Right lobe of liver (tissue), 6 donors: ENCODE results near the gene IRF2BP1. TPM values are rescaled to one million over a fixed set of nuclear protein-coding genes. Genes with fewer than 3 reads are reported as not detected.

Experiments used
- ATAC-seq, 4 donors: fragments of 200-7000 bp; cut with Tn5 transposase; one replicate each; pipeline ENCODE4 v1.9.1; 2020; ENCODE audit warnings: mild to moderate bottlenecking in 4 of 4, moderate library complexity in 4 of 4
- DNase-seq, 3 donors: peaks; one replicate each; pipeline ENCODE4 v3.0.0-alpha.2; 2020
- H3K27ac ChIP-seq, 3 donors: fragments of 200-600 bp; one replicate each; pipeline ENCODE4 v1.8.0; 2022
- H3K27me3 ChIP-seq, 2 donors: fragments of 200-600 bp; one replicate each; pipeline ENCODE4 v1.8.0; 2022
- H3K36me3 ChIP-seq, 4 donors: fragments of 200-600 bp; sonication (generic) in 1 of 4; one replicate each; pipeline versions ENCODE4 v1.5.1 to v1.8.0; 2017 to 2022; ENCODE audit warnings: control low read depth in 1 of 4
- H3K4me1 ChIP-seq, 4 donors: fragments of 200-600 bp; sonication (generic) in 1 of 4; one replicate each; pipeline versions ENCODE4 v1.5.1 to v1.8.0; 2017 to 2022; ENCODE audit warnings: control low read depth in 1 of 4
- H3K4me3 ChIP-seq, 3 donors: fragments of 200-600 bp; one replicate each; pipeline ENCODE4 v1.8.0; 2022
- H3K9me3 ChIP-seq, 4 donors: fragments of 200-600 bp; sonication (generic) in 1 of 4; one replicate each; pipeline versions ENCODE4 v1.5.1 to v1.8.0; 2017 to 2022; ENCODE audit warnings: control low read depth in 1 of 4
- POLR2A ChIP-seq: fragments of 450-650 bp; IDR thresholded peaks from one replicate; pipeline ENCODE4 v1.6.1; 2017; ENCODE audit warnings: antibody characterized with exemption, mild to moderate bottlenecking
- WGBS: methylation state at CpG from one replicate; pipeline ENCODE4 v1.1.6; 2018; ENCODE audit warnings: low coverage, low lambda C conversion rate; ENCODE audit not compliant: insufficient coverage; ENCODE audit errors: missing lambda C conversion rate; 5-methylcytosine and 5-hydroxymethylcytosine counted together
- intact Hi-C, 2 donors: fragments of 100-400 bp; cut with DNase I; formaldehyde crosslinking; loops; one replicate each; pipeline versions ENCODE4 v1.11.2 to v1.14.1; 2022
- total RNA-seq, 6 experiments: library from RNA; depleted of rRNA in 2 of 6; stranded (reverse); fragments of >200 nt in 2 of 6; fragmentation: NEBNext Ultra II Directional in 3 of 6; extraction: Animal tissue kit (Norgen Biotek cat#: 25700) in 3 of 6; gene quantifications; one replicate each; pipeline versions ENCODE4 v1.1.0 to v1.2.4, GENCODE V29; 2016 to 2023
- TF ChIP-seq, protein P1 (sequence below), 4 donors: fragments of 200-600 bp in 3 of 4; fragments of 450-650 bp in 1 of 4; IDR thresholded peaks; one replicate each; pipeline versions ENCODE4 v1.5.1 to v1.8.0; 2016 to 2022; ENCODE audit warnings: antibody characterized with exemption in 4 of 4, mild to moderate bottlenecking in 2 of 4
- donor health status: DM: no; HTN: yes; CAD: no.
- donor health status: DM: no; HTN: no; CAD: no.
- donor health status: DM: no; HTN: no; CAD: no.
- donor health status: DM: no; HTN: yes; CAD: no.
- donor health status: DM: no; HTN: yes; CAD: no.

Gene IRF2BP1
- total RNA-seq, 6 experiments from 2014 or later: 12.8 to 21.5 (median 15.5) TPM

DNA sequence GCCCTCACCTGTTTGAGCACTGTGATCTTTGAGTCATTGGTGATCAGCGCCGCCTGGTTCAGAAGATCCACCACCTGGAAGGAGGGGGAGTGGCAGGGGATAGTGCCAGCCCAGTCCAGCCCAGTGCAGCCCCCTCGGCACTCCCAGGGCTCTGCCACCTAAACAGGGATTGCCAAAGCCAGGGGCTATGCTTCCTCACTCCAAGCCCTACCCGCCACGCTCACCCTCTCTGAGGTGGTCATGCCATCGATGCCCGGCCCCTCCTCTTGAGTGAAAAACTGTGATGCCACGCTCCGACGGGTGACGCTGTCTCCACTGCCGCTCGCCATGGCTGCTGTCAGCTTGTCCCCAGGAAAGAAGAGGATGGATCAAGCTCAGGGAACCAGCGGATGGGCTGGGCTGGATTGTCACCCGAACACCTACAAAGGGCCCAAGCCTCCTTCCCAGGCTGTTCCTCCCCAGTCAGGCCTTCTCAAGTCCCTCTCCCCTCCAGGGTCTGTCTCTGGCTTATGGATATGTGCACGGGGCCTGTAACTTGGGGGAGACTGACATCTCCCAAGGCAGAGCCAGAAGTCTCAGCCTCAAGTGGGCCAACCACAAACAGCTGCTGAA lies 31.7 kb downstream of the IRF2BP1 start:
- intact Hi-C loops: no loop called here
- Histone ChIP-seq H3K36me3 (peaks cover 0 to 64% (median 17%) of the 10 kb centered on the region in 4 donors), H3K9me3 (no peaks in the 10 kb centered on the region), H3K4me1 (peaks cover 0 to 1% (median 0%) of the 10 kb centered on the region in 4 donors), H3K27me3 (no peaks in the 10 kb centered on the region), H3K27ac (no peak overlapping the region), H3K4me3 (no peak overlapping the region)
- peak in 1 of 3 donors; percentile 46 for DNase-seq
- no peak for TF ChIP-seq POLR2A
- TF ChIP-seq, protein P1, sequence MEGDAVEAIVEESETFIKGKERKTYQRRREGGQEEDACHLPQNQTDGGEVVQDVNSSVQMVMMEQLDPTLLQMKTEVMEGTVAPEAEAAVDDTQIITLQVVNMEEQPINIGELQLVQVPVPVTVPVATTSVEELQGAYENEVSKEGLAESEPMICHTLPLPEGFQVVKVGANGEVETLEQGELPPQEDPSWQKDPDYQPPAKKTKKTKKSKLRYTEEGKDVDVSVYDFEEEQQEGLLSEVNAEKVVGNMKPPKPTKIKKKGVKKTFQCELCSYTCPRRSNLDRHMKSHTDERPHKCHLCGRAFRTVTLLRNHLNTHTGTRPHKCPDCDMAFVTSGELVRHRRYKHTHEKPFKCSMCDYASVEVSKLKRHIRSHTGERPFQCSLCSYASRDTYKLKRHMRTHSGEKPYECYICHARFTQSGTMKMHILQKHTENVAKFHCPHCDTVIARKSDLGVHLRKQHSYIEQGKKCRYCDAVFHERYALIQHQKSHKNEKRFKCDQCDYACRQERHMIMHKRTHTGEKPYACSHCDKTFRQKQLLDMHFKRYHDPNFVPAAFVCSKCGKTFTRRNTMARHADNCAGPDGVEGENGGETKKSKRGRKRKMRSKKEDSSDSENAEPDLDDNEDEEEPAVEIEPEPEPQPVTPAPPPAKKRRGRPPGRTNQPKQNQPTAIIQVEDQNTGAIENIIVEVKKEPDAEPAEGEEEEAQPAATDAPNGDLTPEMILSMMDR (IDR thresholded peaks at IDR 0.05): no peak
- WGBS: no CpG with 5 or more reads among the region's 16 CpGs
- ATAC-seq: peak in 1 of 4 donors; percentile 37

DNA sequence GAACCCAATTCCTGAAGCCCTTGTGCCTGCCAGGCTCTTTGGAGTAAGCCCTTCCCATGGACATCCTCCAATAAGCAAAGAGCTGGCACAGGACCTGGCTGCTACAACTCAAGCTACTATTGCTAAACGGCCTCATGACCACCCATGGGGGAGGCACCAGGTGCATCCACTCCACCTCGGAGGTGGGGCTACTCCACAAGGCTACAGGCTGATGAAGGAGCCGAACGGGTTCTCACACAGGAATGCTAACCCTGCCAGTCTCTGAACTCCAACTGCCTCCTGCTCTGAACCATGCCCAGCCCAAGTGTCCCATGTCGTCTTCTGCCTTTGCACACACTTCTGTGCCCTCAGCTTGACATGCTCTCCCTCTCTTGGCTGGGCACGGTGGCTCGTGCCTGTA lies 33.0 kb downstream of the IRF2BP1 start:
- intact Hi-C loops: no loop called here
- TF ChIP-seq, protein P1 (IDR thresholded peaks at IDR 0.05): no peak
- no peak for TF ChIP-seq POLR2A
- 73% methylated on average over 4 of the region's 7 CpGs for whole genome bisulfite sequencing

DNA sequence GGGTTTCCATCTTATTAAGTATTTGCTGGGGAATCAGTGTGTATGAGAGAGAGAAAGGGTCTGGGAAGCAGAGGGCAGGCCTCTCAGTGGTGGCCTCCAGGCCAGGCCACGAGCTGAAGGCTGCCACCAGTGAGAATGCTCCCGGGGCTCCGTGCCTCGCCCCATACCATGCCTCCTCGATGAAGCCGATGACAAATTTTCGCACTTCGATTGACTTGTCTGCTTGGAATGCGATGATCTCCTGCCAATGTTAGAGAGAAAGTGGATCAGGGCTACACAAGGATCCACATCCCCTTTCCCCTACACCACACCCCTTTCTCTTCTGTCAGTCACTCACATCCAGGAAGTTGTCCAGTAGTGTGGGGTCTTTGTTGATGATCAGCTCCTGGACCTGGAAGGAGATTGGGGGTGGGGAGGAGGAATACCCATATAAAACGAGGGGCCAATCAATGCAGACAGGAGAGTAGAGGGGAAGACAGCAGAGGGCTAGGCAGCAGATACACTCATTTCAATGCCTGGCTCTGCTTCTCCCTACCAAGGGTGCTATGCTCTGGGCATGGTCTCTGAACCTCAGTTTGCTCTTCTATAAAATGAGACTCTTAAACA lies 33.7 kb downstream of the IRF2BP1 start:
- ATAC-seq (no peak), DNase-seq (peak in 1 of 3 donors; percentile 35)
- Histone ChIP-seq H3K4me3 (no peak overlapping the region), H3K9me3 (no peaks in the 10 kb centered on the region), H3K4me1 (no peaks in the 10 kb centered on the region), H3K27me3 (no peaks in the 10 kb centered on the region), H3K27ac (no peak overlapping the region), H3K36me3 (peaks cover 6 to 72% (median 28%) of the 10 kb centered on the region in 4 donors)
- intact Hi-C loops: no loop called here
- TF ChIP-seq, protein P1 (IDR thresholded peaks at IDR 0.05): no peak
- no peak for TF ChIP-seq POLR2A
- 94% methylated on average over 9 of the region's 10 CpGs for WGBS

More for the DNA sequence above, 33.0 kb downstream of the IRF2BP1 start:
- Histone ChIP-seq H3K27ac (no peak overlapping the region), H3K4me3 (no peak overlapping the region), H3K9me3 (no peaks in the 10 kb centered on the region), H3K36me3 (peaks cover 6 to 64% (median 22%) of the 10 kb centered on the region in 4 donors), H3K4me1 (no peaks in the 10 kb centered on the region), H3K27me3 (no peaks in the 10 kb centered on the region)
- ATAC-seq (no peak), DNase-seq (peak in 1 of 3 donors; percentile 37)

DNA sequence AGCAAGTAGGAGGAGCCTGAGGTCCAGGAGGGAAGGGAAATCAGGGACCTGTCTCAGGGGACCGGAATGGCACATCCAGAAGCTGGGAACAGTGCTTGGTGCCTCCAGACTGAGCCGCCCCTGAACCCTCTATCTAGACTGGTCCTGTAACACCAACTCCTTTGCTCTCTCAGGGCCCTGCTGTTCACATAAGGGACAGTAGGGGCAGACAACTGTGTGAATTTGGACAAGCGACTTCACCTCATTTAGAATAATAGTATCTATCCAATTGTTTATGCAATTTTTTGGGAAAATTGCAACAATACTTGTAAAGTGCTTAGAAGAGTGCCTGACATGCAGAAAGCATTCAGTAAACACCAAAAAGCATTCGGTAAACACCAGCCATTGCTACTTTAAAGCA lies 37.0 kb downstream of the IRF2BP1 start:
- ATAC-seq (no peak), DNase-seq (no peak)
- Histone ChIP-seq H3K27me3 (no peaks in the 10 kb centered on the region), H3K4me3 (no peak overlapping the region), H3K4me1 (no peaks in the 10 kb centered on the region), H3K27ac (no peak overlapping the region), H3K9me3 (no peaks in the 10 kb centered on the region), H3K36me3 (peaks cover 6 to 94% (median 38%) of the 10 kb centered on the region in 4 donors)
- TF ChIP-seq POLR2A: no peak
- TF ChIP-seq, protein P1 (IDR thresholded peaks at IDR 0.05): peak in 1 of 4 donors; percentile 19
- 87% methylated on average over 3 of the region's 4 CpGs for WGBS
- intact Hi-C loops: no loop called here
